Measurements from ENCODE around the gene CEP97.
A peak's percentile ranks its signal among the peaks of the same experiment; 100 is the strongest.

The CEP97 gene

GRCh38 chr3:101779047-101779821 lies 54.8 kb downstream of the CEP97 start, which contains the start of gene NXPE3:
NXPE3 (plus strand) TSS chr3:101779211; CDS start chr3:101785597, 6,386 bp downstream.
- DNase-seq = peak; percentile 92

DNA sequence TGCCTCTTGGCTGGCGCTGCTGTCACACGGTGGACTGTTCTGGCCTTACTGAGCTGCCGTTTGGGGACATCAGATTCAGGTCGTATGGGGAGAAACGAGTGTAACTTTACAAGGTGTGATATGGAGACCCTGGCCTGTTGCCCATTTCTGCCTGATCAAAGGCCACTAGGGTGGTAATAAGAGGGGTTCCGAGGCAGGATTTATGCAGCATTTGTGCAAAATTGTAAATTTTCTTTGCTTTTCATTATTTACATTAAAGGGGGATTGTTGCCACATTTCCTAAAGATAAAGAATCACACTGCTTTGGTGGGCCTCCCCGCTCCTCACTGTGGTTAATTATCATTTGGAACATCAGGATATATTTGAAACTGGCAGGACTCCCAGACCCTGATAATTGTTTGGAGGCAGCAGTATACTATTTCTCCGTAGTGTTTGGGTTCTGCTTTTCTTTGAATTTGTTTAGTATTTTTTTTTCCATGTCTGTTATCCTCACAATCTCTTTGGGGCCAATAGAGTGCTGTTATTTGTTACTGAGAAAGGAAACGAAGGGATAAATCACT lies 55.5 kb downstream of the CEP97 start:
- DNase-seq = no peak

- no peak for DNase-seq
Measured at GRCh38 chr3:101780661-101781060, 56.2 kb downstream of the CEP97 start.

DNA sequence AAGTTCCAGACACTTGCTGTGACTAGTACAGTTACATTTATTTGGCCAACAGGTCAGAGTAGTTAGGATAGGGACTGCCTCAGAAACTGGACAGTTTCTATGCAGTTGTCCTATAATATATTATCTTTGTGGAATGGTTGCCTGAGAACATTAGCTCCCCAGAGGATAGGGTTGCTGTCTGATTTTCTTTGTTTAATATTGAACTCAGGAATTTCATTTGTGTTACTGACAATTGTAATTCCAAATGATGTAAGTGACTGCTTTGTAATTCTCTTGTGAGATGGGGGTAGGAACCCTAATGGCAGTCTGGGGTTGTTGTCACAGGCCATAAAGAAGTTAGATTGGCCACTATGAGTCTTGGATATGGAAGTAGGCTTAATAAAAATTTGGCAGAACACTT lies 56.8 kb downstream of the CEP97 start:
- DNase-seq = no peak

- DNase-seq = no peak
Measured at GRCh38 chr3:101784855-101785613, 60.6 kb downstream of the CEP97 start.

DNA sequence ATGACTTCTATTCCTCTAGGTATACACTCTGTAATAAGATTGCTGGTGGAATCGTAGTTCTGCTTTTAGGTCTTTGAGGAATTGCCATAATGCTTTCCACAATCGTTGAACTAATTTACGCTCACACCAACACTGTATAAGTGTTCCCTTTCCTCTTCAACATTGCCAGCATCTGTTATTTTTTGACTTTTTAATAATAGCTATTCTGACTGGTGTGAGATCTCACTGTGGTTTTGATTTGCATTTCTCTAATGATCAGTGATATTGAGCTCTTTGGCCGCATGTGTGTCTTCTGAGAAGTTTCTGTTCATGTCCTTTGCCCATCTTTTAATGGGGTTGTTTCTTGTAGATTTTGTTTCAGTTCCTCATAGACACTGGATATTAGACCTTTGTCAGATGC lies 67.4 kb downstream of the CEP97 start:
- no peak for DNase-seq

DNA sequence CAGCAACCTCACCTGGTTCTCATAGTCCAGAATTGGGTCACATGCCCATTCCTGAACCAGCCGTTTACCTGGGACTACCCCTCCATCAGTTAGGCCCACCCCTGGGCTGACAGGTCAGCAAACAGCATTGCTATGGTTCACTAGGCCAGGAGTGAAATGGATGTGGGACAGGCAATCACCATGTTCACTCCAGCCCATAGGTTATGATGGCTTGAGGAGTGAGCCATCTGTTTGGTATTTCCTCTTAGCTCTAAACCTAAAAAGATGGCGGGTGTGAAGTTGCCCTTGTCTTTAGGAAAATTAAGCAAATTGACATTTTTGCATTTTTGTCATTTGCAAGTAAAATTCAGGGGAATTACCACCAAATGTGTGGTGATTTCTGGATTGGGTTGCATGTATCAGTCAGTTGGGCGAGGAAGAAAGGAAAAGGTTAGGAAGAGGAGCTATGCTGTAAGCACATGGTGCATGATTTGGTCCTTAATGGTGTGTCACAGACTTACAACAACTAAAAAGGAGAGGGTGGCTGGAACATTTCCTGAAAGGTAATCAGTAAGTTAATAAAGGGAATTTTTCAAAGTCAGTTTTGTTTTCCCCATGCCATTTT lies 71.8 kb downstream of the CEP97 start:
- no peak for DNase-seq

DNA sequence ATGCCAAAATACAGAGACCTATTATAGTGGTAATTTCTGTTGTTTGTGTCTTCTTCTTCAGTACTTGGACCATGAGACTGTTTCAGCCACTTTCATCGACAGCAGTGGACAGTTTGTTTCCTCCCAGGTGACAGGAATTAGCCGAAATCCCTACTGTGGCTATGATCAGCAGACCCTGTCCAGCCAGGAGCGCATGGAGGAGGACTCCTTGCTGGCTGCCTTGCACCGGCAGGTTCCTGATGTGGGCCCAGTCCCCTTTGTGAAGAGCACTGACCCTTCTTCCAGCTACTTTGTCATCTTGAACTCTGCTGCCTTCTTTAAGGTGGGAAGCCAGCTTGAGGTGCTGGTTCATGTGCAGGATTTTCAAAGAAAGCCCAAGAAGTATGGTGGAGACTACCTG lies 76.8 kb downstream of the CEP97 start:
- no peak for DNase-seq

DNA sequence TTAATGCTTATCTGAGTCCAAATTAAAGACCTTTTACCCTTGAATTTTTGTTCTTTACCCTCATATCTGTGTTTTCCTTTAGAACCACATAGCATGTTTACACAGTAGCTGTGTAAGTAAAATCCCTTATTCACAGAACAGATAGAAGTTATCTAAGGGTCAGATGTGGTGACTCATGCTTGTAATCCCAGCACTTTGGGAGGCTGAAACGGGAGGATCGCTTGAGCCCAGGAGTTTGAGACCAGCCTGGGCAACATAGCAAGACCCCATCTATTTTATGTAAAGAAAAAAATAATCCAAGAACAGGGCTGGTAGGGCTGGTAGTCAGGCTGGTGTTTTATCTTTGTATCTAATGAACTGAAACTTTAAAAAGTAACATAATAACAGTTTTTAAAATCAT lies 77.8 kb downstream of the CEP97 start:
- DNase-seq = no peak

DNA sequence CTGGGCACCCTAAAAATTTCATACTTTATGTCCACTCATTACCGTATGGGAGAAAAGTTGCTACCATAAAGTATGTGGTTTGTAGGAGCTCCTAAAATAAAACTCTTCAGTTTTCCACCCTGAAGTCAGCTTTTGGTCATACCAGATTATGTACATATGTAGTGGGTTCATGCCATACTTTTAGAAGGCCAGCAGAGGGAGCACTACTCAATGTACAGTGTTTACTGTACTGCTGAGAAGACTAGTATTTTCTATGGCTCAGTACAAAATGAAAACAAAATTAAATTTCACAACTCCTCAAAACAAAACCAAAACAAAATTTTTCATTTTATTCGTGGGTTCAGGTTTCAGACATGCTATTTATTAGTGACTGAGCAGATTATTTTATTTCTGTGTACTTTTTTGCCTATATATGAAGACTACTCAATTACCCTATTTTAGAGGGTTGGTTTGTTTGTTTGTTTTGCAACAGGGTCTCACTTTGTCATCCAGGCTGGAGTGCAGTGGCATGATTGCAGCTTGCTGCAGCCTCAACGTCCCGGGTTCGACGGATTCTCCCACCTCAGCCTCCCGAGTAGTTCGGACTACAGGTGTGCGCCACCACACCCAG lies 78.9 kb downstream of the CEP97 start:
- no peak for DNase-seq

- no peak for DNase-seq
Measured at GRCh38 chr3:101803939-101804338, 79.5 kb downstream of the CEP97 start.

GRCh38 chr3:101806491-101806890 lies 82.1 kb downstream of the CEP97 start:
- no peak for DNase-seq

DNA sequence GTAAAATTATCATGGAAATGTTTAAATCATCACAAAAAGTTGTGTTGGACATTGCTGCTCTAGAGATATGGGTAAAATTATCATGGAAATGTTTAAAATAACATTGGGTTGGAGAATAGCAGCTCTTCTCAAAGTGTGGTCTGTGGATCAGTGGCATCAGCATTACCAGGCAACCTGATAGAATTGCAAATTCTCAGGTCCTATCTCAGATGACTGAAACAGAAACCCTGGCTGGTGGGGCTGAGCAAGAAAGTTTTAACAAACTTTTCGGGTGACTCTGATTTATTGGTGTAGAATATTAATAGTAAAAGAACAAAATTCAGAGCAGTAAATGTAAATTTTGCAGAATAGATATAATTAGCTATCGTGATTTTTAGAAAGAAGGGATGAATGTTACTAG lies 83.5 kb downstream of the CEP97 start:
- DNase-seq = no peak

- DNase-seq = no peak
Measured at GRCh38 chr3:101809178-101810021, 85.0 kb downstream of the CEP97 start.

DNA sequence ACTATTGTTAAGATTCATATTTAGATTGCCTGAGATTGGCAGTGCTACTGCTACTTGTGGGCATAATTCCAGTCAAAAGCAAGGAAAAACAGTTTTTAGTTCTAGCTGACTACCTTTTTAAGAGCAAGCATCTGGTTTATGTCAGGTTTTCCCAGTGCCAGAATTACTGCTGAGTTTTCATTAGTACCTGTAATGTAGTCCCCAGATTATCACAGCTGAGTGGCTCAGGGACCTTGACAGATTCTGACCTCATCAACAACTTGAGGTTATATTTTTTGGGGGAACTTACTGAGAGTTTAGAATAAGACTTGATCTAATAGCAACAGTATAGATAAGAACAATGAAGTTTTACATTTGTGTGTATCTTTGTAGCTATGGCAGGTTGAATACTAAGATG lies 85.6 kb downstream of the CEP97 start:
- DNase-seq = no peak

DNA sequence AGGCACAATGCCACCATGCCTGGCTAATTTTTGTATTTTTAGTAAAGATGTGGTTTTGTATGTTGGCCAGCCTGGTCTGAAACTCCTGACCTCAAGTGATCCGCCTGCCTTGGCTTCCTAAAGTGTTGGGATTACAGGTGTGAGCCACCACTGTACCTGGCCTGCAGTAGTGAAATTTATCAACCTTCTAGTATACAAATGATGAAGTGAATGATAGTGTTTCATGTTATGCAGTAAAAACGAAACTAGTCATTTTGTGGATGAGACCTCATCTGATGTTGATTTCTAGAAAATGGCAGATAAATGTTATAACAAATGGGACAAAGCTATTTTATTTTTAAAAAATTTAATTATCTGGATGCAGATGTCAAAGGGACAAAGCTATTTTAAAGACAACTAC lies 87.5 kb downstream of the CEP97 start:
- no peak for DNase-seq

- no peak for DNase-seq
Measured at GRCh38 chr3:101812895-101813294, 88.5 kb downstream of the CEP97 start.

DNA sequence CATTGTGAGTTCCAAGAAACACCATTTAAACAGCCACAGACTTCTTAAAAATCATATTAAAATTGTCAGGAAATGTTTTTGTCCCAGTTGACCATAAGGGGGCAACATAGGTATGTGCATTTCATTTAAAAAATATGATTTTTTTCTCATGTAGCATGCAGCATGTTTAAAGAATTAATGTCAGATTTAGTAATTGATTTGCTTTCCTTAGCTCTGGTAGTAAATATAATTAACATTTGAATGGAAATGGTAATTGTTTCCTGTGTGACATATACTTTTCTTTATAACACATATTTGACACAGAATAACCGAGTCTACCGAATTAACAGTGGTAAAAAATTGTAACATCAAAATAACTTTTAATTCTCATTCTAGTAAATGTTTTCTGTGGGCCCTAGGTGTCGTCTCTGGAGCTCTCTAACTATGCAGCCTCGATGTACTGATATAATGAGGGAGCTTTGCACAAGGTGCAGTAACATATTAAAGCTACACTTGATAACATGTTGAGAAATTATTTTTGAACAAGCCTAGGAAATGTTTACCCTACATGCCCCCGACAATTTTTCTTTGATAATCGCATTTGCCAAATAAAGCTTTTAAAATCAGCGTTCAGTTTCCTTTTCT lies 89.5 kb downstream of the CEP97 start:
- no peak for DNase-seq

- DNase-seq = no peak
Measured at GRCh38 chr3:101814835-101815234, 90.4 kb downstream of the CEP97 start.

DNA sequence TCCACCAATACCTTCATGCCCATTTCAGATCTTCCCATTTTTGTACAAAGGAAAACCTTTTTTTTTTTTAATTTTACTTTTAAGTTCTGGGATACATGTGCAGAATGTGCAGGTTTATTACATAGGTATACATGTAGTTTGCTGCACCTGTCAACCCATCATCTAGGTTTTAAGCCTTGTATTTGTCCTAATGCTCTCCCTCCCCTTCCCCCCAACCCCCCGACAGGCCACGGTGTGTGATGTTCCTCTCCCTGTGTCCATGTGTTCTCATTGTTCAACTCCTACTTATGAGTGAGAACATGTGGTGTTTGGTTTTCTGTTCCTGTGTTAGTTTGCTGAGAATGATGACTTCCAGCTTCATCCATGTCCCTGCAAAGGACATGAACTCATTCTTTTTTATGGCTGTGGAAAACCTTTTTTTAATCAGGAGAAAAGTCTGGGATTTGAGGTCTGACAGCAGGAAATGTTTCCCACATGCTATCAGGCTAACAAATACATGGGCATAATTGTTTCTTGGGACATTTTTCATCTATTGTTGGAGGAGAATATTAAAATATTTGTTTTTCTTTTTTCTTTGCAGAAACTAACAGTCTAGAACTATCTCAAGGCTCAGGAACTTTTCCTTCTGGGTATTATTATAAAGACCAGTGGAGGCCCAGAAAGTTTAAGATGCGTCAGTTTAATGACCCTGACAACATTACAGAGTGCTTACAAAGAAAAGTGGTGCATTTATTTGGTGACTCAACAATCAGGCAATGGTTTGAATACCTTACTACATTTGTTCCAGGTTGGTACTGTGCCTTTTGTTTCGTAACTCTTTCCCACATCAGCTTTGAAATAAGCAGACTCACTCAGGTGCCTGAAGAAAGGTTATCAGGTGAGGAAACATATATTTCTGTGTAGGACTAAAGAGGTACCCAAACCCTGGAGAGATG lies 92.1 kb downstream of the CEP97 start:
- DNase-seq = no peak

- no peak for DNase-seq
Measured at GRCh38 chr3:101817992-101818391, 93.6 kb downstream of the CEP97 start.

Measured in activated effector memory CD4-positive, alpha-beta T cell treated with Interleukin-2 at 50 U/mL for 16 hours (primary cell).